ENCODE data around the gene PLOD1.
"Not testable (repeated sequence)": the region's sequence is repeated elsewhere in the genome, so short reads cannot be mapped to it uniquely, and the experiment has no call there.

PLOD1 gene

GRCh38 chr1:11913291-11913690, 21.2 kb upstream of the PLOD1 start:
- DNase-seq: no peak

- no peak for DNase-seq
These were observed 20.5 kb upstream of the PLOD1 start for GRCh38 chr1:11914024-11914423.

GRCh38 chr1:11918799-11919519, 15.6 kb upstream of the PLOD1 start:
- DNase-seq: no peak

GRCh38 chr1:11919621-11920020, 14.9 kb upstream of the PLOD1 start:
- no peak for DNase-seq

GRCh38 chr1:11920239-11920903, 14.1 kb upstream of the PLOD1 start:
- no peak for DNase-seq

- DNase-seq: no peak
These were observed 13.5 kb upstream of the PLOD1 start for GRCh38 chr1:11921022-11921421.

GRCh38 chr1:11923069-11923826, 11.3 kb upstream of the PLOD1 start:
- no peak for DNase-seq

GRCh38 chr1:11923827-11924113, 10.7 kb upstream of the PLOD1 start:
- no peak for DNase-seq

GRCh38 chr1:11924334-11925195, 10.0 kb upstream of the PLOD1 start:
- DNase-seq: peak; percentile 66

GRCh38 chr1:11925196-11925937, 9.2 kb upstream of the PLOD1 start:
- not testable (repeated sequence) for DNase-seq

- peak; percentile 58 for DNase-seq
These were observed 8.6 kb upstream of the PLOD1 start for GRCh38 chr1:11925938-11926292.

- no peak for DNase-seq
These were observed 6.5 kb upstream of the PLOD1 start for GRCh38 chr1:11927866-11928592.

- DNase-seq: peak; percentile 61
These were observed 4.7 kb upstream of the PLOD1 start for GRCh38 chr1:11929849-11930248.

- no peak for DNase-seq
These were observed 3.7 kb upstream of the PLOD1 start for GRCh38 chr1:11930571-11931445.

- no peak for DNase-seq
These were observed 2.7 kb upstream of the PLOD1 start for GRCh38 chr1:11931845-11932244.

- DNase-seq: no peak
These were observed 518 bp downstream of the PLOD1 start for GRCh38 chr1:11935057-11935412.

GRCh38 chr1:11935733-11936132, 1.2 kb downstream of the PLOD1 start:
- DNase-seq: not testable (repeated sequence)

- DNase-seq: no peak
These were observed 4.4 kb downstream of the PLOD1 start for GRCh38 chr1:11938722-11939526.

- DNase-seq: not testable (repeated sequence)
These were observed 5.3 kb downstream of the PLOD1 start for GRCh38 chr1:11939794-11940193.
